ENCODE measurements around the gene SAV1.

- TF ChIP-seq, protein P1, sequence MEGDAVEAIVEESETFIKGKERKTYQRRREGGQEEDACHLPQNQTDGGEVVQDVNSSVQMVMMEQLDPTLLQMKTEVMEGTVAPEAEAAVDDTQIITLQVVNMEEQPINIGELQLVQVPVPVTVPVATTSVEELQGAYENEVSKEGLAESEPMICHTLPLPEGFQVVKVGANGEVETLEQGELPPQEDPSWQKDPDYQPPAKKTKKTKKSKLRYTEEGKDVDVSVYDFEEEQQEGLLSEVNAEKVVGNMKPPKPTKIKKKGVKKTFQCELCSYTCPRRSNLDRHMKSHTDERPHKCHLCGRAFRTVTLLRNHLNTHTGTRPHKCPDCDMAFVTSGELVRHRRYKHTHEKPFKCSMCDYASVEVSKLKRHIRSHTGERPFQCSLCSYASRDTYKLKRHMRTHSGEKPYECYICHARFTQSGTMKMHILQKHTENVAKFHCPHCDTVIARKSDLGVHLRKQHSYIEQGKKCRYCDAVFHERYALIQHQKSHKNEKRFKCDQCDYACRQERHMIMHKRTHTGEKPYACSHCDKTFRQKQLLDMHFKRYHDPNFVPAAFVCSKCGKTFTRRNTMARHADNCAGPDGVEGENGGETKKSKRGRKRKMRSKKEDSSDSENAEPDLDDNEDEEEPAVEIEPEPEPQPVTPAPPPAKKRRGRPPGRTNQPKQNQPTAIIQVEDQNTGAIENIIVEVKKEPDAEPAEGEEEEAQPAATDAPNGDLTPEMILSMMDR (IDR thresholded peaks at IDR 0.05): no peak
- TF ChIP-seq POLR2A (IDR thresholded peaks at IDR 0.05): no peak
- TF ChIP-seq POLR2AphosphoS5 (IDR thresholded peaks at IDR 0.05): no peak
Measured at GRCh38 chr14:50615552-50615951, 52.6 kb downstream of the SAV1 start.
